GM23338 (cell line): Measurements from ENCODE around the gene MRPL1. TPM values are rescaled to one million over a fixed set of nuclear protein-coding genes. Genes with fewer than 3 reads are reported as not detected.

Experiments used
- ATAC-seq: fragments of 200-7000 bp; cut with Tn5 transposase; 3 replicates; pipeline ENCODE4 v1.9.1; 2020
- DNase-seq: peaks from one replicate; pipeline ENCODE4 v3.0.0-alpha.2; 2015; ENCODE audit warnings: low spot score
- H2AFZ ChIP-seq: fragments of 200-600 bp; sonication (generic); 2 replicates; pipeline ENCODE4 v1.8.0; 2016; ENCODE audit warnings: antibody characterized with exemption, mild to moderate bottlenecking, moderate library complexity
- H3F3A ChIP-seq: fragments of 200-600 bp; sonication (generic); replicated peaks from 2 replicates; pipeline ENCODE4 v1.8.0; 2017; ENCODE audit warnings: antibody characterized with exemption, mixed run types, low read depth
- H3K27ac ChIP-seq: fragments of 200-600 bp; sonication (generic); 2 replicates; pipeline ENCODE4 v1.6.1; 2016; ENCODE audit warnings: low read depth
- H3K27me3 ChIP-seq: fragments of 200-600 bp; sonication (generic); 2 replicates; pipeline ENCODE4 v1.8.0; 2016; ENCODE audit warnings: mild to moderate bottlenecking, mixed run types, moderate library complexity; ENCODE audit not compliant: insufficient read depth
- H3K36me3 ChIP-seq: fragments of 200-600 bp; sonication (generic); 2 replicates; pipeline ENCODE4 v1.8.0; 2016; ENCODE audit warnings: mild to moderate bottlenecking; ENCODE audit not compliant: insufficient read depth
- H3K4me1 ChIP-seq: fragments of 200-600 bp; sonication (generic); 2 replicates; pipeline ENCODE4 v1.8.0; 2016; ENCODE audit warnings: mild to moderate bottlenecking, moderate library complexity; ENCODE audit not compliant: insufficient read depth
- H3K4me2 ChIP-seq: fragments of 200-600 bp; sonication (generic); 2 replicates; pipeline ENCODE4 v1.7.1; 2017; ENCODE audit warnings: mixed run types
- H3K4me3 ChIP-seq: fragments of 200-600 bp; sonication (generic); 2 replicates; pipeline ENCODE4 v1.6.1; 2016; ENCODE audit warnings: mixed run types
- H3K79me2 ChIP-seq: fragments of 200-600 bp; sonication (generic); replicated peaks from 2 replicates; pipeline ENCODE4 v1.8.0; 2017; ENCODE audit warnings: mild to moderate bottlenecking; ENCODE audit not compliant: insufficient read depth
- H3K9me2 ChIP-seq: fragments of 200-600 bp; sonication (generic); 2 replicates; pipeline ENCODE4 v1.8.0; 2017; ENCODE audit not compliant: insufficient read depth
- H4K20me1 ChIP-seq: fragments of 200-600 bp; sonication (generic); replicated peaks from 2 replicates; pipeline ENCODE4 v1.8.0; 2017; ENCODE audit warnings: mild to moderate bottlenecking; ENCODE audit not compliant: insufficient read depth
- H3K27ac Mint-ChIP-seq: 2 replicates; pipeline ENCODE4 v1.8.0; 2020; ENCODE audit warnings: inconsistent platforms, mild to moderate bottlenecking, moderate library complexity, mixed read lengths
- H3K27me3 Mint-ChIP-seq: 3 replicates; pipeline ENCODE4 v1.8.0; 2022; ENCODE audit warnings: low read depth, mild to moderate bottlenecking, moderate library complexity, mixed read lengths, inconsistent platforms; ENCODE audit not compliant: insufficient read depth, poor library complexity
- H3K36me3 Mint-ChIP-seq: 3 replicates; pipeline ENCODE4 v1.8.0; 2021; ENCODE audit warnings: low read depth, mild to moderate bottlenecking, inconsistent platforms, moderate library complexity, mixed read lengths
- H3K4me1 Mint-ChIP-seq: 3 replicates; pipeline ENCODE4 v1.8.0; 2020; ENCODE audit warnings: mild to moderate bottlenecking, inconsistent platforms, mixed read lengths
- H3K4me3 Mint-ChIP-seq: 3 replicates; pipeline ENCODE4 v1.8.0; 2021; ENCODE audit warnings: moderate library complexity, mild to moderate bottlenecking, inconsistent platforms, mixed read lengths
- H3K9me3 Mint-ChIP-seq: 3 replicates; pipeline ENCODE4 v1.8.0; 2020; ENCODE audit warnings: moderate library complexity, mild to moderate bottlenecking, inconsistent platforms, mixed read lengths
- CREB1 ChIP-seq: fragments of 250-450 bp; sonication (Bioruptor Pico); IDR thresholded peaks from 2 replicates; pipeline ENCODE4 v1.5.0; 2020; ENCODE audit warnings: low read depth, mild to moderate bottlenecking, moderate library complexity
- EZH2 ChIP-seq: fragments of 200-600 bp; sonication (generic); IDR thresholded peaks from one replicate; pipeline ENCODE4 v1.8.0; 2017; ENCODE audit warnings: antibody characterized with exemption, mild to moderate bottlenecking, low read depth; ENCODE audit not compliant: unreplicated experiment
- EZH2phosphoT487 ChIP-seq: fragments of 200-600 bp; sonication (generic); IDR thresholded peaks from one replicate; pipeline ENCODE4 v1.8.1; 2018; ENCODE audit warnings: antibody characterized with exemption; ENCODE audit not compliant: unreplicated experiment
- NANOG ChIP-seq: IDR thresholded peaks from 2 replicates; pipeline ENCODE4 v1.6.1; 2016; ENCODE audit warnings: antibody characterized with exemption, borderline replicate concordance
- POLR2AphosphoS5 ChIP-seq: IDR thresholded peaks from 2 replicates; pipeline ENCODE4 v1.6.1; 2016; ENCODE audit warnings: antibody characterized with exemption, low read depth
- STAT1 ChIP-seq: IDR thresholded peaks from one replicate; pipeline ENCODE4 v1.6.1; 2016; ENCODE audit warnings: antibody characterized with exemption; ENCODE audit not compliant: unreplicated experiment
- ZNF114 ChIP-seq: fragments of 250-450 bp; sonication (Bioruptor Pico); IDR thresholded peaks from 2 replicates; pipeline ENCODE4 v1.5.0; 2020; ENCODE audit warnings: mild to moderate bottlenecking, moderate library complexity
- ZNF331 ChIP-seq: fragments of 250-450 bp; sonication (Bioruptor Pico); IDR thresholded peaks from 2 replicates; pipeline ENCODE4 v1.5.0; 2020; ENCODE audit warnings: low read depth, mild to moderate bottlenecking, moderate library complexity
- polyA plus RNA-seq: library from polyadenylated mRNA; unstranded; fragments of >200 nt; fragmentation: Nextera tagmentation; extraction: Ambion mirVana; gene quantifications from 2 replicates; pipeline ENCODE4 v1.2.1, GENCODE V29; 2016
- total RNA-seq: library from RNA; depleted of rRNA; stranded (reverse); fragments of >200 nt; shearing (Covaris generic); gene quantifications from 2 replicates; pipeline ENCODE4 v1.2.3, GENCODE V29; 2014
- TF ChIP-seq, protein P1 (sequence below): fragments of 250-450 bp; sonication (Bioruptor Pico); IDR thresholded peaks from 2 replicates; pipeline ENCODE4 v1.5.0; 2020; ENCODE audit warnings: mild to moderate bottlenecking, moderate library complexity
- TF ChIP-seq, protein P2 (sequence below): IDR thresholded peaks from one replicate; pipeline ENCODE4 v1.6.1; 2018; ENCODE audit warnings: antibody characterized with exemption; ENCODE audit not compliant: unreplicated experiment
- TF ChIP-seq, protein P3 (sequence below): IDR thresholded peaks from 2 replicates; pipeline ENCODE4 v1.6.1; 2016; ENCODE audit warnings: antibody characterized with exemption

The MRPL1 gene
- total and polyA plus RNA-seq, 2 experiments from 2014 or later, result 29.2 to 46.5 TPM

DNA sequence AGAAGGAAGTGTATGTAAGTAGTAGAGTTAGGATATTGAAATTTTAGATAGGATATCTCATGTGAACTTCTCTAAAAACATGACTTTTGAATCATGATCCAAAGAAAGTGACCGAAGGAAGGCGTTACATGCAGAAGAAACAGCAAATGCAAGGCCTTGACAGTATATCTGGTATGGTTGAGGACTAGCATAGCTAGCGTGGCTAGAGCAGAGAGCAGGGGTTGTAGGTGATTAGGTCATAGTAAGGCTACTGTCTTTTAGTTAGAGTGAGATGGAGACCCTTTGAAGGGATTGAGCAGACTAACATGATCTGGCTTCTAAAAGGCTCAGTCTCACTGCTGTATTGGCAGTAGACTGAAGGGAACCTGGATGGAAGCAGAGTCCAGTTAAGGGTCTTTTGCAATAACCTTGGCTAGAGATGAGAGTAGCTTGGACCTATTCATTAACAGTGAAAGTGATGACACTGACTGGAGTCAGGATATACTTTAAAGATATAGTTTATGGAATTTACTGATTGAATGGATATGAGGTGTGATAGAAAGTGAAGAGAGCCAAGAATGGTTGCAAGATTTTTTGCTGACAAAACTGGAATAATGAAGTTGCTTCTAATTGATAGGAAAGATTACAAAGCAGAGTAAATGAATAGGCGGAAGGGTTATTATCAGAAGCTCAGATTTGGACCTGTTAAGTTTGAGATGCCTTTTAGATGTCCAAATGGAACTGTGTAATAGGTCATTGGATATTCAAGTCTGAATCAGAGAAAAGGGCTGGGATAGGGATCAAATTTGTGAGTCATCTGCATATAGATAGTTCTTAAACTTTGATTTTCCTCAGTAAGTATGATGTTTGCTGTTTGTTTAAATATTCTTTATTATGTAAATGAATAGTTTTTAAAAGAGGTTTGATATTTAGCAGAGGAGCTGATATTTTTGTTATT lies 59.8 kb downstream of the MRPL1 start:
- ATAC-seq (no peak), DNase-seq (no peak)
- Histone ChIP-seq H4K20me1 (no peaks in the 10 kb centered on the region), H3K9me2 (no peaks in the 10 kb centered on the region), H3K27me3 (no peaks in the 10 kb centered on the region), H3K4me2 (no peak overlapping the region), H3F3A (no peaks in the 10 kb centered on the region), H3K4me1 (no peaks in the 10 kb centered on the region), H2AFZ (no peak overlapping the region), H3K36me3 (no peaks in the 10 kb centered on the region), H3K79me2 (no peaks in the 10 kb centered on the region), H3K27ac (no peak overlapping the region), H3K4me3 (no peak overlapping the region)
- Mint-ChIP-seq H3K9me3 (no peaks in the 10 kb centered on the region; the same call in 2 of the 3 replicates), H3K27ac (no peak overlapping the region), H3K4me1 (peaks cover 6% of the 10 kb centered on the region; the same call in 2 of the 3 replicates), H3K27me3 (no peaks in the 10 kb centered on the region), H3K4me3 (no peak overlapping the region), H3K36me3 (peaks cover 20% of the 10 kb centered on the region; the same call in 2 of the 3 replicates)
- TF ChIP-seq CREB1 (CRISPR knock-in tag) (no peak), EZH2phosphoT487 (no peak), POLR2AphosphoS5 (no peak), EZH2 (no peak), STAT1 (no peak), ZNF114 (CRISPR knock-in tag) (no peak), NANOG (no peak), ZNF331 (CRISPR knock-in tag) (no peak)
- TF ChIP-seq, protein P1, sequence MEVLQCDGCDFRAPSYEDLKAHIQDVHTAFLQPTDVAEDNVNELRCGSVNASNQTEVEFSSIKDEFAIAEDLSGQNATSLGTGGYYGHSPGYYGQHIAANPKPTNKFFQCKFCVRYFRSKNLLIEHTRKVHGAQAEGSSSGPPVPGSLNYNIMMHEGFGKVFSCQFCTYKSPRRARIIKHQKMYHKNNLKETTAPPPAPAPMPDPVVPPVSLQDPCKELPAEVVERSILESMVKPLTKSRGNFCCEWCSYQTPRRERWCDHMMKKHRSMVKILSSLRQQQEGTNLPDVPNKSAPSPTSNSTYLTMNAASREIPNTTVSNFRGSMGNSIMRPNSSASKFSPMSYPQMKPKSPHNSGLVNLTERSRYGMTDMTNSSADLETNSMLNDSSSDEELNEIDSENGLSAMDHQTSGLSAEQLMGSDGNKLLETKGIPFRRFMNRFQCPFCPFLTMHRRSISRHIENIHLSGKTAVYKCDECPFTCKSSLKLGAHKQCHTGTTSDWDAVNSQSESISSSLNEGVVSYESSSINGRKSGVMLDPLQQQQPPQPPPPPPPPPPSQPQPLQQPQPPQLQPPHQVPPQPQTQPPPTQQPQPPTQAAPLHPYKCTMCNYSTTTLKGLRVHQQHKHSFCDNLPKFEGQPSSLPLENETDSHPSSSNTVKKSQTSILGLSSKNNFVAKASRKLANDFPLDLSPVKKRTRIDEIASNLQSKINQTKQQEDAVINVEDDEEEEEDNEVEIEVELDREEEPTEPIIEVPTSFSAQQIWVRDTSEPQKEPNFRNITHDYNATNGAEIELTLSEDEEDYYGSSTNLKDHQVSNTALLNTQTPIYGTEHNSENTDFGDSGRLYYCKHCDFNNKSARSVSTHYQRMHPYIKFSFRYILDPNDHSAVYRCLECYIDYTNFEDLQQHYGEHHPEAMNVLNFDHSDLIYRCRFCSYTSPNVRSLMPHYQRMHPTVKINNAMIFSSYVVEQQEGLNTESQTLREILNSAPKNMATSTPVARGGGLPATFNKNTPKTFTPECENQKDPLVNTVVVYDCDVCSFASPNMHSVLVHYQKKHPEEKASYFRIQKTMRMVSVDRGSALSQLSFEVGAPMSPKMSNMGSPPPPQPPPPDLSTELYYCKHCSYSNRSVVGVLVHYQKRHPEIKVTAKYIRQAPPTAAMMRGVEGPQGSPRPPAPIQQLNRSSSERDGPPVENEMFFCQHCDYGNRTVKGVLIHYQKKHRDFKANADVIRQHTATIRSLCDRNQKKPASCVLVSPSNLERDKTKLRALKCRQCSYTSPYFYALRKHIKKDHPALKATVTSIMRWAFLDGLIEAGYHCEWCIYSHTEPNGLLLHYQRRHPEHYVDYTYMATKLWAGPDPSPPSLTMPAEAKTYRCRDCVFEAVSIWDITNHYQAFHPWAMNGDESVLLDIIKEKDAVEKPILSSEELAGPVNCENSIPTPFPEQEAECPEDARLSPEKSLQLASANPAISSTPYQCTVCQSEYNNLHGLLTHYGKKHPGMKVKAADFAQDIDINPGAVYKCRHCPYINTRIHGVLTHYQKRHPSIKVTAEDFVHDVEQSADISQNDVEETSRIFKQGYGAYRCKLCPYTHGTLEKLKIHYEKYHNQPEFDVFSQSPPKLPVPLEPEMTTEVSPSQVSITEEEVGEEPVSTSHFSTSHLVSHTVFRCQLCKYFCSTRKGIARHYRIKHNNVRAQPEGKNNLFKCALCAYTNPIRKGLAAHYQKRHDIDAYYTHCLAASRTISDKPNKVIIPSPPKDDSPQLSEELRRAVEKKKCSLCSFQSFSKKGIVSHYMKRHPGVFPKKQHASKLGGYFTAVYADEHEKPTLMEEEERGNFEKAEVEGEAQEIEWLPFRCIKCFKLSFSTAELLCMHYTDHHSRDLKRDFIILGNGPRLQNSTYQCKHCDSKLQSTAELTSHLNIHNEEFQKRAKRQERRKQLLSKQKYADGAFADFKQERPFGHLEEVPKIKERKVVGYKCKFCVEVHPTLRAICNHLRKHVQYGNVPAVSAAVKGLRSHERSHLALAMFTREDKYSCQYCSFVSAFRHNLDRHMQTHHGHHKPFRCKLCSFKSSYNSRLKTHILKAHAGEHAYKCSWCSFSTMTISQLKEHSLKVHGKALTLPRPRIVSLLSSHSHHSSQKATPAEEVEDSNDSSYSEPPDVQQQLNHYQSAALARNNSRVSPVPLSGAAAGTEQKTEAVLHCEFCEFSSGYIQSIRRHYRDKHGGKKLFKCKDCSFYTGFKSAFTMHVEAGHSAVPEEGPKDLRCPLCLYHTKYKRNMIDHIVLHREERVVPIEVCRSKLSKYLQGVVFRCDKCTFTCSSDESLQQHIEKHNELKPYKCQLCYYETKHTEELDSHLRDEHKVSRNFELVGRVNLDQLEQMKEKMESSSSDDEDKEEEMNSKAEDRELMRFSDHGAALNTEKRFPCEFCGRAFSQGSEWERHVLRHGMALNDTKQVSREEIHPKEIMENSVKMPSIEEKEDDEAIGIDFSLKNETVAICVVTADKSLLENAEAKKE (CRISPR knock-in tag), result no peak
- TF ChIP-seq, protein P2, sequence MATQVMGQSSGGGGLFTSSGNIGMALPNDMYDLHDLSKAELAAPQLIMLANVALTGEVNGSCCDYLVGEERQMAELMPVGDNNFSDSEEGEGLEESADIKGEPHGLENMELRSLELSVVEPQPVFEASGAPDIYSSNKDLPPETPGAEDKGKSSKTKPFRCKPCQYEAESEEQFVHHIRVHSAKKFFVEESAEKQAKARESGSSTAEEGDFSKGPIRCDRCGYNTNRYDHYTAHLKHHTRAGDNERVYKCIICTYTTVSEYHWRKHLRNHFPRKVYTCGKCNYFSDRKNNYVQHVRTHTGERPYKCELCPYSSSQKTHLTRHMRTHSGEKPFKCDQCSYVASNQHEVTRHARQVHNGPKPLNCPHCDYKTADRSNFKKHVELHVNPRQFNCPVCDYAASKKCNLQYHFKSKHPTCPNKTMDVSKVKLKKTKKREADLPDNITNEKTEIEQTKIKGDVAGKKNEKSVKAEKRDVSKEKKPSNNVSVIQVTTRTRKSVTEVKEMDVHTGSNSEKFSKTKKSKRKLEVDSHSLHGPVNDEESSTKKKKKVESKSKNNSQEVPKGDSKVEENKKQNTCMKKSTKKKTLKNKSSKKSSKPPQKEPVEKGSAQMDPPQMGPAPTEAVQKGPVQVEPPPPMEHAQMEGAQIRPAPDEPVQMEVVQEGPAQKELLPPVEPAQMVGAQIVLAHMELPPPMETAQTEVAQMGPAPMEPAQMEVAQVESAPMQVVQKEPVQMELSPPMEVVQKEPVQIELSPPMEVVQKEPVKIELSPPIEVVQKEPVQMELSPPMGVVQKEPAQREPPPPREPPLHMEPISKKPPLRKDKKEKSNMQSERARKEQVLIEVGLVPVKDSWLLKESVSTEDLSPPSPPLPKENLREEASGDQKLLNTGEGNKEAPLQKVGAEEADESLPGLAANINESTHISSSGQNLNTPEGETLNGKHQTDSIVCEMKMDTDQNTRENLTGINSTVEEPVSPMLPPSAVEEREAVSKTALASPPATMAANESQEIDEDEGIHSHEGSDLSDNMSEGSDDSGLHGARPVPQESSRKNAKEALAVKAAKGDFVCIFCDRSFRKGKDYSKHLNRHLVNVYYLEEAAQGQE, result no peak
- TF ChIP-seq, protein P3, sequence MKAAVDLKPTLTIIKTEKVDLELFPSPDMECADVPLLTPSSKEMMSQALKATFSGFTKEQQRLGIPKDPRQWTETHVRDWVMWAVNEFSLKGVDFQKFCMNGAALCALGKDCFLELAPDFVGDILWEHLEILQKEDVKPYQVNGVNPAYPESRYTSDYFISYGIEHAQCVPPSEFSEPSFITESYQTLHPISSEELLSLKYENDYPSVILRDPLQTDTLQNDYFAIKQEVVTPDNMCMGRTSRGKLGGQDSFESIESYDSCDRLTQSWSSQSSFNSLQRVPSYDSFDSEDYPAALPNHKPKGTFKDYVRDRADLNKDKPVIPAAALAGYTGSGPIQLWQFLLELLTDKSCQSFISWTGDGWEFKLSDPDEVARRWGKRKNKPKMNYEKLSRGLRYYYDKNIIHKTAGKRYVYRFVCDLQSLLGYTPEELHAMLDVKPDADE, result no peak
